Karpas-422 (cell line): Measurements from ENCODE around the gene GCLC. TPM values are rescaled to one million over a fixed set of nuclear protein-coding genes. Genes with fewer than 3 reads are reported as not detected.
"Not testable (repeated sequence)": the region's sequence is repeated elsewhere in the genome, so short reads cannot be mapped to it uniquely, and the experiment has no call there.

Experiments
- DNase-seq: peaks from one replicate; pipeline ENCODE4 v3.0.0-alpha.2; 2015
- H2AFZ ChIP-seq: fragments of 200-600 bp; sonication (generic); 2 replicates; pipeline ENCODE4 v1.6.1; 2014; ENCODE audit warnings: antibody characterized with exemption, low read length, mixed read lengths
- H3K27ac ChIP-seq: fragments of 200-600 bp; sonication (generic); 2 replicates; pipeline ENCODE4 v1.5.1; 2014; ENCODE audit warnings: mild to moderate bottlenecking, low read length, moderate library complexity
- H3K27me3 ChIP-seq: fragments of 200-600 bp; sonication (generic); 2 replicates; pipeline ENCODE4 v1.6.1; 2014; ENCODE audit warnings: low read length, mixed read lengths
- H3K36me3 ChIP-seq: fragments of 200-600 bp; sonication (generic); 2 replicates; pipeline ENCODE4 v1.6.1; 2014; ENCODE audit warnings: low read length, mixed read lengths; ENCODE audit not compliant: insufficient read depth
- H3K4me1 ChIP-seq: fragments of 200-600 bp; sonication (generic); 2 replicates; pipeline ENCODE4 v1.6.1; 2014; ENCODE audit warnings: mild to moderate bottlenecking, low read length, mixed read lengths
- H3K4me2 ChIP-seq: fragments of 200-600 bp; sonication (generic); 2 replicates; pipeline ENCODE4 v1.6.1; 2014; ENCODE audit warnings: low read length, low read depth, mild to moderate bottlenecking; ENCODE audit not compliant: poor library complexity, severe bottlenecking
- H3K4me3 ChIP-seq: fragments of 200-600 bp; sonication (generic); 2 replicates; pipeline ENCODE4 v1.5.1; 2014; ENCODE audit warnings: mild to moderate bottlenecking, antibody characterized with exemption, low read length, mixed read lengths
- H3K79me2 ChIP-seq: fragments of 200-600 bp; sonication (generic); 2 replicates; pipeline ENCODE4 v1.6.1; 2014; ENCODE audit warnings: mild to moderate bottlenecking, low read length, mixed read lengths
- H3K9ac ChIP-seq: fragments of 200-600 bp; sonication (generic); 2 replicates; pipeline ENCODE4 v1.6.0; 2014; ENCODE audit warnings: low read length
- H3K9me2 ChIP-seq: fragments of 200-600 bp; sonication (generic), shearing (Covaris generic); replicated peaks from 2 replicates; pipeline ENCODE4 v1.6.0; 2014; ENCODE audit warnings: mild to moderate bottlenecking, low read length, moderate library complexity; ENCODE audit not compliant: insufficient read depth
- H3K9me3 ChIP-seq: fragments of 300-700, 200-600 bp; sonication (generic); 2 replicates; pipeline ENCODE4 v1.6.1; 2014; ENCODE audit warnings: low read length, mixed read lengths
- H4K20me1 ChIP-seq: fragments of 200-600 bp; sonication (generic); 2 replicates; pipeline ENCODE4 v1.6.1; 2014; ENCODE audit warnings: mild to moderate bottlenecking, antibody characterized with exemption, low read length, low read depth; ENCODE audit not compliant: insufficient read depth
- total RNA-seq: library from RNA; depleted of rRNA; stranded (reverse); fragments of >200 nt; shearing (Covaris generic); gene quantifications from 2 replicates; pipeline ENCODE4 v1.2.3, GENCODE V29; 2014; ENCODE audit warnings: low replicate concordance

GCLC gene
- total RNA-seq, 1 experiment from 2014 or later = 11.6 TPM

DNA sequence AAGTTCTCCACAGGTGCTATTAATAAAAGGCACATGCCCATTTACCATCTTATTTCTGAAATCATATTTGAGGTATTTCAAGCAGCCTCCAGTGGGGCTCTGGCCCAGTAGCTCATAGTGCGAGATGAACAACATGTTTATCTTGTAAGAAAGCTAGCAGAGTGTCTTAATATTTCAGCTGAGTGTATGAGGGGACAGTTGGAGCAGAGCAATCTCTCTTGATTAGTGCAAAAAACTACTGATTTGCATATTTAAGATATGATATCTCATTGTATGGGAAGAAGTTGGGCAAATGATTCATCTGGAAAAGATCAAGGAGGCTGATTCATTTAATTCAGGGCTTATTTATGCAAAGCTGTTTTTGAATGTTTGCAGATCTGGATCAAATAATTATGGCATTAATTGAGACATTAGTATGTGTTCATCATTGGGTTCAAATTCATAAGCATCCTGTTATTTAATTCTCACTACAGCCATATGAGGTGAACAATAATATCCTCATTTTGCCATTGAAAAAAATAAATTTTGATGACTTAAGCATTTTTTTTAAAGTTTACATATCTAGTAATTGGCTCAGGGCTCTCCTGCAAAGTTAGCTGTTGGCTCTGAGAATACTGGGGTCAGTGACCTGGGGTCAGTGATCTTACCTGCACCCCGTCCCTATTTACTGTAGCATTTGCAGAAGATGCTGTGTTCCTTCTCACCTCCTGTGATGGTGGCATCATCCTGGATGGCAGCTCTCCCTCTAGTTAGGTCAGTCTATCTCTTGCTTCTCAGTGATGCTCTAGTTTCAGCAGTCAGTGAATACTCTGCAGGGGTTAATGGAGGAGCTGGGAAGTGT lies 24.1 kb upstream of the GCLC start:
- no peaks in the 10 kb centered on the region for H3K36me3 ChIP-seq
- H3K79me2 ChIP-seq = no peaks in the 10 kb centered on the region
- H3K4me1 ChIP-seq = no peaks in the 10 kb centered on the region
- DNase-seq = no peak
- no peaks in the 10 kb centered on the region for H3K9me2 ChIP-seq
- no peak overlapping the region for H3K4me3 ChIP-seq
- H3K9ac ChIP-seq = no peak overlapping the region
- H3K27me3 ChIP-seq = no peaks in the 10 kb centered on the region
- H2AFZ ChIP-seq = no peak overlapping the region
- no peak overlapping the region for H3K27ac ChIP-seq
- no peak overlapping the region for H3K4me2 ChIP-seq
- no peaks in the 10 kb centered on the region for H3K9me3 ChIP-seq
- no peaks in the 10 kb centered on the region for H4K20me1 ChIP-seq

DNA sequence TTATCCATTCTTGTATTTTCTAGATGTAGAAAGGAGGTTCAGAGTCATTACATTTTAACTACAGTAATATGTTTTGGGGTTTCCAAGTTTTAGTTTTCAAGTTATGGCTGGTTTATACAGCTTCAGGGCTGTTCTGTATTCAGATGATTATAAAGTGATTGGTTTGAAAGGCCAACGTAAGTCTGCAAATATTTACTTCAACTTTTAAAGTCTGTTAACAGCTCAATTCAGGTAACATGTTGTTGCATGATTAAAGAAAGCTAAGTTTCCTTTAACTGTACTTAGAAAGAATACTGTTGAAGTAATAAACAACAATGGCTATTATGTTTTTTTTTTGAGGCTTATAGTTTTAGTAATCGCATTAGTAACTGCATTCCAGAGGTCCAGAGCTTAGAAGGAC lies 22.8 kb upstream of the GCLC start:
- Histone ChIP-seq H2AFZ (no peak overlapping the region), H3K9me2 (no peaks in the 10 kb centered on the region), H3K4me2 (no peak overlapping the region), H3K27me3 (no peaks in the 10 kb centered on the region), H3K4me1 (no peaks in the 10 kb centered on the region), H4K20me1 (no peaks in the 10 kb centered on the region), H3K4me3 (no peak overlapping the region), H3K36me3 (no peaks in the 10 kb centered on the region), H3K9me3 (no peaks in the 10 kb centered on the region), H3K79me2 (no peaks in the 10 kb centered on the region), H3K27ac (no peak overlapping the region), H3K9ac (no peak overlapping the region)
- no peak for DNase-seq

- Histone ChIP-seq H3K9me2 (no peaks in the 10 kb centered on the region), H3K4me1 (no peaks in the 10 kb centered on the region), H3K4me2 (no peak overlapping the region), H3K36me3 (no peaks in the 10 kb centered on the region), H3K4me3 (no peak overlapping the region), H3K27ac (no peak overlapping the region), H3K9ac (no peak overlapping the region), H3K9me3 (no peaks in the 10 kb centered on the region), H3K79me2 (no peaks in the 10 kb centered on the region), H3K27me3 (no peaks in the 10 kb centered on the region), H4K20me1 (no peaks in the 10 kb centered on the region), H2AFZ (no peak overlapping the region)
- DNase-seq = no peak
Observed at GRCh38 chr6:53566755-53567154, 21.9 kb upstream of the GCLC start.

GRCh38 chr6:53565886-53566285 lies 21.0 kb upstream of the GCLC start:
- Histone ChIP-seq H3K9me2 (no peaks in the 10 kb centered on the region), H3K36me3 (no peaks in the 10 kb centered on the region), H3K4me3 (no peak overlapping the region), H3K9ac (no peak overlapping the region), H3K9me3 (no peaks in the 10 kb centered on the region), H3K4me2 (no peak overlapping the region), H3K27me3 (no peaks in the 10 kb centered on the region), H3K79me2 (no peaks in the 10 kb centered on the region), H2AFZ (no peak overlapping the region), H3K4me1 (no peaks in the 10 kb centered on the region), H4K20me1 (no peaks in the 10 kb centered on the region), H3K27ac (no peak overlapping the region)
- DNase-seq = no peak

DNA sequence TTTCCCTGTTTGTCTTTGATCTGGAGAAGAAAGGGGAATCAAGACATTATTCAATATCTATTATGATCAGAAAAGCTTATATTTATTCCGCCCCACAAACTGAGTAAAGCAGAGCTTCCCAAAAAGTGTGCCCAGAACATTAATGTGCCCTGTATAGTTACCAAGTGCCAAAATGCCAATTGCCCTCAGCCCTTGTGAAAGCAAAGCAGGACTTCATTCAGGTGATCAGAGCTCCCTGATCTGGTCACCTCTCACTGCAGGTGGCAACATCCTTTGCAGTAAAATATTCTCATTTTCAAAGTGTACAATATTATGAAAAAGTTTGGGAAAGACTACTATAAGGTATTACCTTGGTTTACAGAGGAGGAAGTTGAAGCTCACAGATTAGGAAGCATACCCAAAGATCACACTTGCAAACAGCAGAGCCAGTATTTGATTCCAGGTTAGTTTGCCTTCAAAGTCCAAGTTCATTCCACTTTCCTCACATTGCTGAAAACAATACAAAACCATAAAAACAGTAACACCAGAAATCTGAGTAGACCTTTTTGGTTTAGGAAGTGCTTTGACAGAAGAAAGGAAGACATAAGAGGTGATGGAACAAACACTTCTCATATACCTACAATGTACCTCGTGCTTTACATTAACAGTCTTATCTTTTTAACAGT lies 19.6 kb upstream of the GCLC start:
- no peaks in the 10 kb centered on the region for H3K36me3 ChIP-seq
- H3K9me3 ChIP-seq = no peaks in the 10 kb centered on the region
- DNase-seq = no peak
- no peaks in the 10 kb centered on the region for H3K79me2 ChIP-seq
- no peaks in the 10 kb centered on the region for H4K20me1 ChIP-seq
- no peak overlapping the region for H3K9ac ChIP-seq
- H3K27ac ChIP-seq = no peak overlapping the region
- no peaks in the 10 kb centered on the region for H3K9me2 ChIP-seq
- H3K4me2 ChIP-seq = no peak overlapping the region
- H3K4me3 ChIP-seq = no peak overlapping the region
- no peak overlapping the region for H2AFZ ChIP-seq
- H3K27me3 ChIP-seq = no peaks in the 10 kb centered on the region
- H3K4me1 ChIP-seq = no peaks in the 10 kb centered on the region

DNA sequence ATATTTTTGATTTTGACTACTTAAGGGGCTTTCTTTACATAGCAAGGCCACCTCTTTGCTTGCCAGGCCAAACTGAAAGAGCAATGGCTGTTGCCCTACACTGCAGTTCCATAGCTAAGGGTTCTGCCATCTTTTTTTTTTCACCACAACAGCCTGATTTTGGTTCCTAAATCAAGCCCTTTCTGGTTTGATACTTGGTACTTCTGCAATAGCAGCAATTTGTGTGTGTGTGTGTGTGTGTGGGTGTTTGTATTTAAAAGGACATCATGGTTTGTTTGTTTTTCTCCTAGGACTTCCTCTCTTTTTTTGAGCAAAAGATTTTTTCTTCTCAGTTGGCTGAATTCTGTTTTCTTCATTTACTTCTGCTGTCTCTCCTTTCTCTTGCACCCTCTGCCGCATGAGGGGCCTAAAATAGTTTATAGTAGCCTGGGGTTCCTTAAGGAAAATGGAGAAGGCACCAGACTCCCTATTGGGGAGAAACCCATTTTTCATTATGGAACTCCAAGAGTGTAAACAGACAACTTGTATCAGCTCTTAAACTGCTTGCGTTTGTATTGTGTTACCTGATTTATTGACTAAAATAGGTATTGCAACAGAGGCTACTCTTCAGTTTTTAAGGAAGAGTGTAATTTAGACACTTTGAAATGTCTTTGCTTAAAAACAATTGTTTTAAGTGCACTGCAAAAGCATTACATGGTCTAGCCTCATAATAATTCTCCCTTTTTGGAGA lies 12.2 kb upstream of the GCLC start:
- no peak for DNase-seq
- Histone ChIP-seq H3K36me3 (no peaks in the 10 kb centered on the region), H3K9ac (no peak overlapping the region), H3K9me3 (no peaks in the 10 kb centered on the region), H4K20me1 (no peaks in the 10 kb centered on the region), H3K9me2 (no peaks in the 10 kb centered on the region), H3K27ac (no peak overlapping the region), H2AFZ (no peak overlapping the region), H3K27me3 (no peaks in the 10 kb centered on the region), H3K4me2 (no peak overlapping the region), H3K79me2 (no peaks in the 10 kb centered on the region), H3K4me1 (no peaks in the 10 kb centered on the region), H3K4me3 (no peak overlapping the region)

DNA sequence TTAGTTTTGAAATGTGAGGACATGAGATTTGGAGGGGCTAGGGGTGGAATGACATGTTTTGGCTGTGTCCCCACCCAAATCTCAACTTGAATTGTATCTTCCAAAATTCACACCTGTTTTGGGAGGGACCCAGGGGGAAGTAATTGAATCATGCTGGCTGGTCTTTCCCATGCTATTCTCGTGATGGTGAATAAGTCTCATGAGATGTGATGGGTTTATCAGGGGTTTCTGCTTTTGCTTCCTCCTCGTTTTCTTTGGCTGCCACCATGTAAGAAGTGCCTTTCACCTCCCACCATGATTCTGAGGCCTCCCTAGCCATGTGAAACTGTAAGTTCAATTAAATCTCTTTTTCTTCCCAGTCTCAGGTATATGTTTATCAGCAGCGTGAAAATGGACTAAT lies 8.7 kb upstream of the GCLC start:
- DNase-seq = not testable (repeated sequence)

GRCh38 chr6:53551681-53552080 lies 6.8 kb upstream of the GCLC start:
- H3K4me3 ChIP-seq, H3K27me3 ChIP-seq, H2AFZ ChIP-seq, DNase-seq, H3K27ac ChIP-seq, H3K36me3 ChIP-seq, H3K9me2 ChIP-seq, H3K79me2 ChIP-seq, H3K4me2 ChIP-seq, H3K9ac ChIP-seq, H4K20me1 ChIP-seq, H3K9me3 ChIP-seq: not testable (repeated sequence)
- peaks cover 17% of the 10 kb centered on the region for H3K4me1 ChIP-seq

More for the DNA sequence above, 8.7 kb upstream of the GCLC start:
- not testable (repeated sequence) for H3K27me3 ChIP-seq, H3K4me2 ChIP-seq, H3K36me3 ChIP-seq, H3K4me1 ChIP-seq, H3K4me3 ChIP-seq, H4K20me1 ChIP-seq, H3K27ac ChIP-seq, H2AFZ ChIP-seq, H3K9me3 ChIP-seq, H3K79me2 ChIP-seq, H3K9me2 ChIP-seq, H3K9ac ChIP-seq
